ENCODE measurements around the gene MCU. TPM values are rescaled to one million over a fixed set of nuclear protein-coding genes. Genes with fewer than 3 reads are reported as not detected.
"Not testable (repeated sequence)": the region's sequence is repeated elsewhere in the genome, so short reads cannot be mapped to it uniquely, and the experiment has no call there.

The MCU gene
- total RNA-seq, 2 experiments from 2014 or later: 9.4 to 9.9 TPM

DNA sequence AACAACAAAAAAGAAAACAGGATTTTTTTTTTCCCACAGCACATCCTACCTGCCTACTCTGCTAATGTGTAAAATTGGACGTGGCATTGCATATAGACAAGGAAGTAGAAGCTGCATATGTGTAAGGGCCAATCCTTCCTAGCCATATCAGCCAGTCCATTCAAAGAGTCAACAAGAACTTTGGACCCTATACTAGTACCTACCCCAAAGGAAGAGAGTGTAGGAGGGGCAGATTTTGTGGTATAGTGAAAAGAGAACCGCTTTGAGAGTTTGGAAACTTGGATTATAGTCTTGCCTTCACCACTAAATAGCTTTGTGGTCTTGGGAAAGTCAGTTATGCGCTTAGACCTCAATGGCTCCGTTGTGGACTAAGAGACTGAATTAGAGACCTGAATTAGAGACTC, 12.1 kb upstream of the MCU start:
- BruUV-seq (replicated peaks): no TSS peak
- no peaks in the 10 kb centered on the region for H3K36me3 ChIP-seq (ENCODE audit: insufficient read depth, low read length)
- no peaks in the 10 kb centered on the region for H3K4me1 ChIP-seq (ENCODE audit: insufficient read depth, low read length, poor library complexity, severe bottlenecking)
- DNase-seq (ENCODE audit: low spot score): no peak
- POLR2A ChIA-PET: interaction anchor here (0.9 to 1.2 kb wide), 2 partner anchors 10 to 12 kb away, joined by 3 read pairs; no protein-coding TSS in a partner anchor
- no peaks in the 10 kb centered on the region for H4K20me1 ChIP-seq (ENCODE audit: insufficient read depth, low read length)
- intact Hi-C loops (cut with micrococcal nuclease; ENCODE audit: unreplicated experiment): no loop called here
- H3K4me3 ChIP-seq (ENCODE audit: low read depth, low read length, poor library complexity, severe bottlenecking): no peak overlapping the region
- H2AFZ ChIP-seq (ENCODE audit: low read length): no peak overlapping the region
- no peak overlapping the region for H3K4me2 ChIP-seq (ENCODE audit: low read length)
- no peak overlapping the region for H3K27ac ChIP-seq (ENCODE audit: low read depth, low read length, poor library complexity, severe bottlenecking)
- no peaks in the 10 kb centered on the region for H3K79me2 ChIP-seq (ENCODE audit: insufficient read depth, low read depth, low read length)
- CTCF ChIA-PET (ENCODE audit: unreplicated experiment): no interaction called here
- H3K9me2 ChIP-seq (ENCODE audit: insufficient read depth, low read length): no peaks in the 10 kb centered on the region
- no peaks in the 10 kb centered on the region for H3K9me3 ChIP-seq (ENCODE audit: low read length)
- TF ChIP-seq, protein P1, sequence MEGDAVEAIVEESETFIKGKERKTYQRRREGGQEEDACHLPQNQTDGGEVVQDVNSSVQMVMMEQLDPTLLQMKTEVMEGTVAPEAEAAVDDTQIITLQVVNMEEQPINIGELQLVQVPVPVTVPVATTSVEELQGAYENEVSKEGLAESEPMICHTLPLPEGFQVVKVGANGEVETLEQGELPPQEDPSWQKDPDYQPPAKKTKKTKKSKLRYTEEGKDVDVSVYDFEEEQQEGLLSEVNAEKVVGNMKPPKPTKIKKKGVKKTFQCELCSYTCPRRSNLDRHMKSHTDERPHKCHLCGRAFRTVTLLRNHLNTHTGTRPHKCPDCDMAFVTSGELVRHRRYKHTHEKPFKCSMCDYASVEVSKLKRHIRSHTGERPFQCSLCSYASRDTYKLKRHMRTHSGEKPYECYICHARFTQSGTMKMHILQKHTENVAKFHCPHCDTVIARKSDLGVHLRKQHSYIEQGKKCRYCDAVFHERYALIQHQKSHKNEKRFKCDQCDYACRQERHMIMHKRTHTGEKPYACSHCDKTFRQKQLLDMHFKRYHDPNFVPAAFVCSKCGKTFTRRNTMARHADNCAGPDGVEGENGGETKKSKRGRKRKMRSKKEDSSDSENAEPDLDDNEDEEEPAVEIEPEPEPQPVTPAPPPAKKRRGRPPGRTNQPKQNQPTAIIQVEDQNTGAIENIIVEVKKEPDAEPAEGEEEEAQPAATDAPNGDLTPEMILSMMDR (conservative IDR thresholded peaks at IDR 0.05; ENCODE audit: low read length): no peak
- TF ChIP-seq EZH2phosphoT487 (IDR thresholded peaks at IDR 0.05; ENCODE audit: borderline replicate concordance, low read depth, low read length): no peak

DNA sequence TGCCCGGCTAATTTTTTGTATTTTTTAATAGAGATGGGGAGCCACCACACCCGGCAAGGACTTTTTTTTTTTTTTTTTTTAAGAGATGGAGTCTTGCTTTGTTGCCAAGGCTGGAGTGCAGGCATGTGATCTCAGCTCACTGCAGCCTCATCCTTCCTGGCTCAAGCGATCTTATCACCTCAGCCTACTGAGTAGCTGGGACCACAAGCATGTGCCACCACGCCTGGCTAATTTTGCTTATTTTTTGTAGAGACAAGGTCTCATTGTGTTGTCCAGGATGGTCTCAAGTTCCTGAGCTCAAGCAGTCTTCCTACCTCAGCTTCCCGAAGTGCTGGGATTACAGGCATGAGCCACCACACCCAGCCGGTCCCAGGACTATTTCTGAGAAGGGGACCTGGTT, 9.3 kb upstream of the MCU start:
- no peaks in the 10 kb centered on the region for H3K79me2 ChIP-seq (ENCODE audit: insufficient read depth, low read depth, low read length)
- H3K9me3 ChIP-seq (ENCODE audit: low read length): no peaks in the 10 kb centered on the region
- H3K4me1 ChIP-seq (ENCODE audit: insufficient read depth, low read length, poor library complexity, severe bottlenecking): no peaks in the 10 kb centered on the region
- ChIA-PET CTCF (ENCODE audit: unreplicated experiment) (no interaction called here), POLR2A (interaction anchor here (0.7 to 1.2 kb wide), 5 partner anchors 9 to 521 kb away, joined by 3 to 4 read pairs (median 4); no protein-coding TSS in a partner anchor)
- H3K36me3 ChIP-seq (ENCODE audit: insufficient read depth, low read length): no peaks in the 10 kb centered on the region
- H3K4me2 ChIP-seq (ENCODE audit: low read length): no peak overlapping the region
- H3K27ac ChIP-seq (ENCODE audit: low read depth, low read length, poor library complexity, severe bottlenecking): no peak overlapping the region
- H4K20me1 ChIP-seq (ENCODE audit: insufficient read depth, low read length): no peaks in the 10 kb centered on the region
- no peak overlapping the region for H3K4me3 ChIP-seq (ENCODE audit: low read depth, low read length, poor library complexity, severe bottlenecking)
- BruUV-seq (replicated peaks): no TSS peak
- no peaks in the 10 kb centered on the region for H3K9me2 ChIP-seq (ENCODE audit: insufficient read depth, low read length)
- intact Hi-C loops (cut with micrococcal nuclease; ENCODE audit: unreplicated experiment): no loop called here
- H2AFZ ChIP-seq (ENCODE audit: low read length): no peak overlapping the region
- TF ChIP-seq EZH2phosphoT487 (IDR thresholded peaks at IDR 0.05; ENCODE audit: borderline replicate concordance, low read depth, low read length): no peak
- TF ChIP-seq, protein P1 (conservative IDR thresholded peaks at IDR 0.05; ENCODE audit: low read length): no peak
- no peak for DNase-seq (ENCODE audit: low spot score)

DNA sequence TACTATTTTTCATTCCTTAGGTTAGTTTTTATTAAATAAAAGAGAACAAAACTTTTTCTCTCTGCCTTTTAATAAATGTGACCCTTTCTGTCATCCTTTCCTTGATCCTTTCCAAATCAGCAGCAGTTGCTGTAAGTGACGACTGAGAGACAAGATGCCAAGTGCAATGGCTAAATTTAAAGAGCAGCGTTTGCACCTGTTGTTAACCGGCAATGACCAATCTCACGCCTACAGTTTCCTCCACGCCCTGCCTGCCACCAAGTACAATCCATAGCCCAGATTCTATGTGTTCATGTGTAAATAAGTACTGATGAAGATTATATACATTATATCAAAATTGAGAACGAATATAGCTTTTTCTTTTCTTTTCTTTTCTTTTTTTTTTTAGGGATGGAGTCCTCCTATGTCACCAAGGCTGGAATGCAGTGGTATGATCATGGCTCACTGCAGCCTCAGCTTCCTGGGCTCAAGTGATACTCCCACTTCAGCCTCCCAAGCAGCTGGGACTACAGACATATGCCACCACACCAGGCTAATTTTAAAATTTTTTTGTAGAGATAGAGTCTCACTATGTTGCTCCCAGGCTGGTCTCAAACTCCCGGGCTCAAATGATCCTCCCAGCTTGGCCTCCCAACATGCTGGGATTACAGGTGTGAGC, 6.5 kb upstream of the MCU start:
- CTCF ChIA-PET (ENCODE audit: unreplicated experiment): no interaction called here
- no peak overlapping the region for H3K4me3 ChIP-seq (ENCODE audit: low read depth, low read length, poor library complexity, severe bottlenecking)
- H3K4me1 ChIP-seq (ENCODE audit: insufficient read depth, low read length, poor library complexity, severe bottlenecking): no peaks in the 10 kb centered on the region
- H4K20me1 ChIP-seq (ENCODE audit: insufficient read depth, low read length): no peaks in the 10 kb centered on the region
- no peaks in the 10 kb centered on the region for H3K79me2 ChIP-seq (ENCODE audit: insufficient read depth, low read depth, low read length)
- no peak overlapping the region for H2AFZ ChIP-seq (ENCODE audit: low read length)
- POLR2A ChIA-PET: interaction anchor here (0.7 to 1.2 kb wide), 2 partner anchors 13 to 278 kb away, joined by 3 read pairs; no protein-coding TSS in a partner anchor
- no peak overlapping the region for H3K4me2 ChIP-seq (ENCODE audit: low read length)
- H3K36me3 ChIP-seq (ENCODE audit: insufficient read depth, low read length): no peaks in the 10 kb centered on the region
- BruUV-seq (replicated peaks): no TSS peak
- intact Hi-C loops (cut with micrococcal nuclease; ENCODE audit: unreplicated experiment): loop anchor here (1.0 kb wide), 1 partner anchor 44 kb away; no protein-coding TSS in a partner anchor
- no peak overlapping the region for H3K27ac ChIP-seq (ENCODE audit: low read depth, low read length, poor library complexity, severe bottlenecking)
- H3K9me3 ChIP-seq (ENCODE audit: low read length): no peaks in the 10 kb centered on the region
- no peaks in the 10 kb centered on the region for H3K9me2 ChIP-seq (ENCODE audit: insufficient read depth, low read length)
- TF ChIP-seq, protein P1 (conservative IDR thresholded peaks at IDR 0.05; ENCODE audit: low read length): no peak
- TF ChIP-seq EZH2phosphoT487 (IDR thresholded peaks at IDR 0.05; ENCODE audit: borderline replicate concordance, low read depth, low read length): no peak
- DNase-seq (ENCODE audit: low spot score): no peak

DNA sequence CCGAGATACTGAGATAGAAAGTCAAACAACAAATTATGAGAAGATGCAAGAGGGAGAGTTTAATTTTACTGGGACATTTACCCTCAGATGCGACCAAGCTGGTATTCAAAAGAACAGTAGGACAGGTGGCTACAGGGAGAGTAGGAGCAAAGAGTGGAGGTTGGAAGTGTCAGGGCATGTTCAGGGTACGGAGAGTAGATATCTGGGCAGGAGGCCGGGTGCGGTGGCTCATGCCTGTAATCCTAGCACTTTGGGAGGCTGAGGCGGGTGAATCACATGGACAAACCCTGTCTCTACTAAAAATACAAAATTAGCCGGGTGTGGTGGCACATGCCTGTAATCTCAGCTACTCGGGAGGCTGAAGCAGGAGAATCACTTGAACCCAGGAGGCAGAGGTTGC, 5.5 kb upstream of the MCU start:
- H3K4me1 ChIP-seq (ENCODE audit: insufficient read depth, low read length, poor library complexity, severe bottlenecking); CTCF ChIA-PET (ENCODE audit: unreplicated experiment); BruUV-seq (replicated peaks); H4K20me1 ChIP-seq (ENCODE audit: insufficient read depth, low read length); H3K27ac ChIP-seq (ENCODE audit: low read depth, low read length, poor library complexity, severe bottlenecking); H3K9me3 ChIP-seq (ENCODE audit: low read length); H3K4me3 ChIP-seq (ENCODE audit: low read depth, low read length, poor library complexity, severe bottlenecking); H3K9me2 ChIP-seq (ENCODE audit: insufficient read depth, low read length); H3K36me3 ChIP-seq (ENCODE audit: insufficient read depth, low read length); H2AFZ ChIP-seq (ENCODE audit: low read length); H3K4me2 ChIP-seq (ENCODE audit: low read length); H3K79me2 ChIP-seq (ENCODE audit: insufficient read depth, low read depth, low read length); DNase-seq (ENCODE audit: low spot score); intact Hi-C loops (cut with micrococcal nuclease; ENCODE audit: unreplicated experiment): not testable (repeated sequence)
- POLR2A ChIA-PET: interaction anchor here (0.6 to 1.2 kb wide), 4 partner anchors 14 to 140 kb away, joined by 3 to 4 read pairs (median 3); no protein-coding TSS in a partner anchor
